Liver (tissue), 3 donors: ENCODE data around the gene LINC01488.

Source experiments
- HNF4G ChIP-seq: IDR thresholded peaks from 2 replicates; pipeline ENCODE4 v1.6.1; 2016; ENCODE audit warnings: antibody characterized with exemption
- TF ChIP-seq, protein P1 (sequence below): fragments of 150-350 bp; IDR thresholded peaks from 2 replicates; pipeline ENCODE4 v1.5.1; 2017; ENCODE audit warnings: improper control_type of control experiment, low read depth, low read length; ENCODE audit not compliant: missing input control
- donor health status: healthy.
- donor health status: healthy.

GRCh38 chr11:69471729-69472540 is 9.5 kb upstream of the LINC01488 start:
- no peak for TF ChIP-seq HNF4G
- TF ChIP-seq, protein P1, sequence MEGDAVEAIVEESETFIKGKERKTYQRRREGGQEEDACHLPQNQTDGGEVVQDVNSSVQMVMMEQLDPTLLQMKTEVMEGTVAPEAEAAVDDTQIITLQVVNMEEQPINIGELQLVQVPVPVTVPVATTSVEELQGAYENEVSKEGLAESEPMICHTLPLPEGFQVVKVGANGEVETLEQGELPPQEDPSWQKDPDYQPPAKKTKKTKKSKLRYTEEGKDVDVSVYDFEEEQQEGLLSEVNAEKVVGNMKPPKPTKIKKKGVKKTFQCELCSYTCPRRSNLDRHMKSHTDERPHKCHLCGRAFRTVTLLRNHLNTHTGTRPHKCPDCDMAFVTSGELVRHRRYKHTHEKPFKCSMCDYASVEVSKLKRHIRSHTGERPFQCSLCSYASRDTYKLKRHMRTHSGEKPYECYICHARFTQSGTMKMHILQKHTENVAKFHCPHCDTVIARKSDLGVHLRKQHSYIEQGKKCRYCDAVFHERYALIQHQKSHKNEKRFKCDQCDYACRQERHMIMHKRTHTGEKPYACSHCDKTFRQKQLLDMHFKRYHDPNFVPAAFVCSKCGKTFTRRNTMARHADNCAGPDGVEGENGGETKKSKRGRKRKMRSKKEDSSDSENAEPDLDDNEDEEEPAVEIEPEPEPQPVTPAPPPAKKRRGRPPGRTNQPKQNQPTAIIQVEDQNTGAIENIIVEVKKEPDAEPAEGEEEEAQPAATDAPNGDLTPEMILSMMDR, result no peak
